ENCODE data around the gene THRA. TPM values are rescaled to one million over a fixed set of nuclear protein-coding genes. Genes with fewer than 3 reads are reported as not detected.

Gene THRA
- total RNA-seq, 1 experiment from 2014 or later = 11.7 TPM

DNA sequence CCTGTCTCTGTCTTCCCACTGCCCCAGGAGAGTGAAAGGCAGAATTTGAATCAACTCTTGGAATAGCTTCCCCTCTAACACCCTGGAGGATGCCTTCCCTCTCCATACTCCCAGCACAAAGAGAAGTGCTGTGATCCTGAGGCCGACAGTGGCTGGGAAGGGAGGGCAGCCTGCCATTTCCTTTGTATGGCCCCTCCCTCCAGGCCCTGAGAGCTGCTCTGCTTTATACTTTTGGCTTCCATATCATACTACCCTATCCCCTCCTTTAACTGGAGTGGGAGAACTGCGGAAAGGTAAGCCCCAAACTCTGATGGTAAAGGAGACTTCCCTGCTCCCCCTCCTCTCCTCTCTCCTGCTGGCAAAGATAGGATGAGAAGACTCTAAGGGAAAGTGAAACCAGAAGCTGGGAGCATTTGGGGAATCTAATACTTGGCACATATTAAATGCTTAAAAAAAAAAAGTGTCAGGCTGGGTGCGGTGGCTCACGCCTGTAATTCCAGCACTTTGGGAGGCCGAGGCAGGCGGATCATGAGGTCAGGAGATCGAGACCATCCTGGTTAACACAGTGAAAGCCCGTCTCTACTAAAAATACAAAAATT, 4.5 kb upstream of the THRA start:
- Histone ChIP-seq H3K9me3 (ENCODE audit: control insufficient read depth, insufficient read depth, low read depth, low read length) (no peaks in the 10 kb centered on the region), H3K27me3 (ENCODE audit: control insufficient read depth, insufficient read depth, low read length) (no peaks in the 10 kb centered on the region), H3K36me3 (ENCODE audit: control insufficient read depth, insufficient read depth, low read length) (no peaks in the 10 kb centered on the region), H3K4me3 (ENCODE audit: low read depth in 2 of 2, low read length in 2 of 2) (no peak overlapping the region; a peak in 1 of 4 replicates), H3K4me1 (ENCODE audit: control insufficient read depth, insufficient read depth, low read length) (peaks cover 7% of the 10 kb centered on the region), H3K27ac (ENCODE audit: low read length) (no peak overlapping the region)
- ATAC-seq (no peak), DNase-seq (ENCODE audit: low read depth, low spot score) (no peak)
- TF ChIP-seq, protein P1, sequence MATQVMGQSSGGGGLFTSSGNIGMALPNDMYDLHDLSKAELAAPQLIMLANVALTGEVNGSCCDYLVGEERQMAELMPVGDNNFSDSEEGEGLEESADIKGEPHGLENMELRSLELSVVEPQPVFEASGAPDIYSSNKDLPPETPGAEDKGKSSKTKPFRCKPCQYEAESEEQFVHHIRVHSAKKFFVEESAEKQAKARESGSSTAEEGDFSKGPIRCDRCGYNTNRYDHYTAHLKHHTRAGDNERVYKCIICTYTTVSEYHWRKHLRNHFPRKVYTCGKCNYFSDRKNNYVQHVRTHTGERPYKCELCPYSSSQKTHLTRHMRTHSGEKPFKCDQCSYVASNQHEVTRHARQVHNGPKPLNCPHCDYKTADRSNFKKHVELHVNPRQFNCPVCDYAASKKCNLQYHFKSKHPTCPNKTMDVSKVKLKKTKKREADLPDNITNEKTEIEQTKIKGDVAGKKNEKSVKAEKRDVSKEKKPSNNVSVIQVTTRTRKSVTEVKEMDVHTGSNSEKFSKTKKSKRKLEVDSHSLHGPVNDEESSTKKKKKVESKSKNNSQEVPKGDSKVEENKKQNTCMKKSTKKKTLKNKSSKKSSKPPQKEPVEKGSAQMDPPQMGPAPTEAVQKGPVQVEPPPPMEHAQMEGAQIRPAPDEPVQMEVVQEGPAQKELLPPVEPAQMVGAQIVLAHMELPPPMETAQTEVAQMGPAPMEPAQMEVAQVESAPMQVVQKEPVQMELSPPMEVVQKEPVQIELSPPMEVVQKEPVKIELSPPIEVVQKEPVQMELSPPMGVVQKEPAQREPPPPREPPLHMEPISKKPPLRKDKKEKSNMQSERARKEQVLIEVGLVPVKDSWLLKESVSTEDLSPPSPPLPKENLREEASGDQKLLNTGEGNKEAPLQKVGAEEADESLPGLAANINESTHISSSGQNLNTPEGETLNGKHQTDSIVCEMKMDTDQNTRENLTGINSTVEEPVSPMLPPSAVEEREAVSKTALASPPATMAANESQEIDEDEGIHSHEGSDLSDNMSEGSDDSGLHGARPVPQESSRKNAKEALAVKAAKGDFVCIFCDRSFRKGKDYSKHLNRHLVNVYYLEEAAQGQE (IDR thresholded peaks at IDR 0.05; ENCODE audit: insufficient read depth in 1 of 2, low read depth in 2 of 2, low read length in 1 of 2) = no peak
- TF ChIP-seq POLR2AphosphoS5 (IDR thresholded peaks at IDR 0.05; ENCODE audit: low read depth, low read length) (no peak), TCF7L2 (IDR thresholded peaks at IDR 0.05; ENCODE audit: low read depth, low read length) (no peak), SIN3A (IDR thresholded peaks at IDR 0.05; ENCODE audit: borderline replicate concordance, insufficient read depth, low read depth, low read length) (no peak)
- TF ChIP-seq, protein P2, sequence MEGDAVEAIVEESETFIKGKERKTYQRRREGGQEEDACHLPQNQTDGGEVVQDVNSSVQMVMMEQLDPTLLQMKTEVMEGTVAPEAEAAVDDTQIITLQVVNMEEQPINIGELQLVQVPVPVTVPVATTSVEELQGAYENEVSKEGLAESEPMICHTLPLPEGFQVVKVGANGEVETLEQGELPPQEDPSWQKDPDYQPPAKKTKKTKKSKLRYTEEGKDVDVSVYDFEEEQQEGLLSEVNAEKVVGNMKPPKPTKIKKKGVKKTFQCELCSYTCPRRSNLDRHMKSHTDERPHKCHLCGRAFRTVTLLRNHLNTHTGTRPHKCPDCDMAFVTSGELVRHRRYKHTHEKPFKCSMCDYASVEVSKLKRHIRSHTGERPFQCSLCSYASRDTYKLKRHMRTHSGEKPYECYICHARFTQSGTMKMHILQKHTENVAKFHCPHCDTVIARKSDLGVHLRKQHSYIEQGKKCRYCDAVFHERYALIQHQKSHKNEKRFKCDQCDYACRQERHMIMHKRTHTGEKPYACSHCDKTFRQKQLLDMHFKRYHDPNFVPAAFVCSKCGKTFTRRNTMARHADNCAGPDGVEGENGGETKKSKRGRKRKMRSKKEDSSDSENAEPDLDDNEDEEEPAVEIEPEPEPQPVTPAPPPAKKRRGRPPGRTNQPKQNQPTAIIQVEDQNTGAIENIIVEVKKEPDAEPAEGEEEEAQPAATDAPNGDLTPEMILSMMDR (IDR thresholded peaks at IDR 0.05) = no peak
- in situ Hi-C loops (cut with HindIII; ENCODE audit: low pct_unique_long_range_greater_than_20kb, low sequenced_read_pairs) = no loop called here
- BruUV-seq (replicated peaks) = no TSS peak
- POLR2A ChIA-PET = no interaction called here
- CTCF ChIA-PET = interaction anchor here (0.6 to 1.2 kb wide), 4 partner anchors 25 to 89 kb away, joined by 3 to 4 read pairs (median 3); no protein-coding TSS in a partner anchor
- intact Hi-C loops (cut with micrococcal nuclease; ENCODE audit: unreplicated experiment) = no loop called here

DNA sequence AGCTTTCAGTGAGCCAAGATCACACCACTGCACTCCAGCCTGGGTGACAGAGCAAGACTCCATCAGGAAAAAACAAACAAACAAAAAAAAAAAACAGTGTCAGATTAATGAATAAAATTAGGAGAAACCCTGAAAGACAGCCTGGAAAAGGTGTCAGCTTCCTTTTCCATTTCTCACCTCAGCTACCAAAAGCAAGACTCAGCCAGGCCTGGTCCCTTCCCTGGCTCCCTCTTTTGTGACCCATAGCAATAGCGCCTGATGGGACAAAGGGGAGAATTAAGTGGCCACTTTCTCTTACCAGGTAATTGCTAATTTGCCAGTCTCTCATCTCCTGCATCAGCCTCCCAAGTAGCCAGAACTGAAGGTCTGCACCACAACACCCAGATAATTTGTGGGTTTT, 3.9 kb upstream of the THRA start:
- in situ Hi-C loops (cut with HindIII; ENCODE audit: low pct_unique_long_range_greater_than_20kb, low sequenced_read_pairs) (no loop called here), intact Hi-C loops (cut with micrococcal nuclease; ENCODE audit: unreplicated experiment) (no loop called here)
- ChIA-PET CTCF (interaction anchor here (0.7 to 1.2 kb wide), 3 partner anchors 27 to 39 kb away, joined by 3 to 8 read pairs (median 3); no protein-coding TSS in a partner anchor), POLR2A (no interaction called here)
- Histone ChIP-seq H3K4me3 (ENCODE audit: low read depth in 2 of 2, low read length in 2 of 2) (no peak overlapping the region), H3K27me3 (ENCODE audit: control insufficient read depth, insufficient read depth, low read length) (no peaks in the 10 kb centered on the region), H3K27ac (ENCODE audit: low read length) (no peak overlapping the region), H3K36me3 (ENCODE audit: control insufficient read depth, insufficient read depth, low read length) (no peaks in the 10 kb centered on the region), H3K9me3 (ENCODE audit: control insufficient read depth, insufficient read depth, low read depth, low read length) (no peaks in the 10 kb centered on the region), H3K4me1 (ENCODE audit: control insufficient read depth, insufficient read depth, low read length) (peaks cover 11% of the 10 kb centered on the region)
- TF ChIP-seq, protein P2 (IDR thresholded peaks at IDR 0.05) = no peak
- TF ChIP-seq TCF7L2 (IDR thresholded peaks at IDR 0.05; ENCODE audit: low read depth, low read length) (no peak), POLR2AphosphoS5 (IDR thresholded peaks at IDR 0.05; ENCODE audit: low read depth, low read length) (no peak), SIN3A (IDR thresholded peaks at IDR 0.05; ENCODE audit: borderline replicate concordance, insufficient read depth, low read depth, low read length) (no peak)
- TF ChIP-seq, protein P1 (IDR thresholded peaks at IDR 0.05; ENCODE audit: insufficient read depth in 1 of 2, low read depth in 2 of 2, low read length in 1 of 2) = no peak
- ATAC-seq (no peak), DNase-seq (ENCODE audit: low read depth, low spot score) (no peak)
- BruUV-seq (replicated peaks) = no TSS peak

Data from Panc1 (cell line).